ENCODE data around the gene SCUBE1.

GRCh38 chr22:43304831-43305590 is 38.2 kb downstream of the SCUBE1 start:
- no peak for TF ChIP-seq CTCF (IDR thresholded peaks at IDR 0.05; ENCODE audit: poor library complexity)
- TF ChIP-seq EZH2 (IDR thresholded peaks at IDR 0.05; ENCODE audit: borderline replicate concordance) = no peak
- TF ChIP-seq EZH2phosphoT487 (IDR thresholded peaks at IDR 0.05; ENCODE audit: low read depth, severe bottlenecking, unreplicated experiment) = no peak
